Skin epidermis (tissue), 12 donors: ENCODE data around the gene TRIM5.
A peak's percentile ranks its signal among the peaks of the same experiment; 100 is the strongest.
"Not testable (repeated sequence)": the region's sequence is repeated elsewhere in the genome, so short reads cannot be mapped to it uniquely, and the experiment has no call there.

Source experiments
- H3K27ac ChIP-seq, 21 experiments: fragments of 200-600 bp; sonication (generic) in 11 of 21; one replicate each; pipeline ENCODE4 v1.5.0; 2020; ENCODE audit warnings: mild to moderate bottlenecking in 3 of 21, inconsistent platforms in 2 of 21, moderate library complexity in 2 of 21
- H3K4me3 ChIP-seq, 7 experiments: fragments of 200-600 bp; sonication (generic) in 2 of 7; one replicate each; pipeline ENCODE4 v1.5.0; 2020; ENCODE audit warnings: inconsistent platforms in 2 of 7, mild to moderate bottlenecking in 2 of 7, moderate library complexity in 1 of 7

Gene TRIM5

DNA sequence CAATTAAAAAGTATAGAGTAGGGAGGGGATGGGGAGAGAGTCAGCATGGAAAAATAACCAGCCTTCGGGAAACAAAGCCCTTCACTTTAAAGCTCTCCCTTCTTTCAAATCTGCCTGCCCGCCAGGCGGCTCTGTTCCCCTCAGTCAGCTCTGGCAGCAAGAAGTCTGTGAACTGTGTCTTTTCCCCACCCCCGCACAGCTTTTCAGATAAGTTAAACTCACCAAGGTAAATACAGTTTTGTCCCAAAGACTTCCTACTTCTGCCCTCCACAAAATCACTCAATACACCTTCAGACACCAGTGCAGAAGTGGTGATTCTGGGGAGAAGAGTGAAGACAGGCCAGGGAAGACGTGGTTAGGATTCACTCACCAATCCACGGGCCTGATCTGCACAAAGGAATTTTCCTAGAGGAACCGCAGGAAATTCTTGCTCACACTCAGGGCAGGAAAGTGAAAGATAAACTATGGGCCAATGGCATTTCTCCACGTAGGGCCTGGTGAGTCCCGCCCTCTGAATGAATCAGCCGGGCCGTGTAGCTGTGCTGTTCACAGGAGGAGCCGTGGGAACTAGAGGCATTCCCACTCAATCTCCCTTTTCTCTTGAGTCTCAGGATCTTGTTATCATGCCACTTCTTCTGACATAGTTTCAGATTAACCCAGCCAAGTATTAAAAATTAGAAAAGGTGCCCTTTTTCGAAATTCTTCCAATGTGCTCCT lies at the start of gene TRIM5:
Gene TRIM5, minus strand, starts transcription at position 429 of the 717 bp plus-strand sequence. CDS start 4,897 bp downstream, outside the sequence.
- Histone ChIP-seq H3K4me3 (peak within 1 kb of the TSS; percentile 21 to 49 (median 41)), H3K27ac (peak within 1 kb of the TSS; percentile 46 to 92 (median 87))

DNA sequence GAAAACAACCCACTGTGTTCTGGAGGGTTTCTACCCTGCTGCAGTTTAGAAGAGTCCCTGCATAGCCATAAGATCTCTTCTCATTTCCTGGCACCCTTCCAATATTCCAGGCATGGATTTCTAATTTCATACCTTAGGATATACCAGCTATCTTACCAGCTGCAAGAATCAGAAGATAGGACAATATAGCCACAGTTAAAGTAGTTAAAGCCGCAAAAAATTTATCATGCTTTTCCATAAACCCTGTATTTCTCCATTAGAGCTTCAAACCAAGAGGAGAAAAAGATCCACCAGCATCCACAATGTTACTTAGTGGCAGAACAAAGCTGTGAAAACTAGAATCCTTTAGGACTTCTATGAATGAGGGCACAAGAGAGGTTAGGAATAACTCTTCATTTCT lies 42.8 kb upstream of the TRIM5 start:
- Histone ChIP-seq H3K4me3 (no peak overlapping the region), H3K27ac (no peak overlapping the region)

DNA sequence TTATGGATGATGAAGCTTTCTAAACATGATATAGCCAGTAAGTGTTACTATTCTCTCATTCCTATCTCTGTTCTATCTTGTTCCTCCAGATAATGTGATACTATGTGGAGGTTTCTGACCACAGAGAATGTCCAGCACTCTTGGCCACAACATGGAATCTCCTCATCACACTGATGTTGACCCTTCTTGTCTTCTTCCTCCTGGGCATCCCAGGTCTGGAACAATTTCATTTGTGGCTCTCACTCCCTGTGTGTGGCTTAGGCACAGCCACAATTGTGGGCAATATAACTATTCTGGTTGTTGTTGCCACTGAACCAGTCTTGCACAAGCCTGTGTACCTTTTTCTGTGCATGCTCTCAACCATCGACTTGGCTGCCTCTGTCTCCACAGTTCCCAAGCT lies 41.5 kb upstream of the TRIM5 start:
- Histone ChIP-seq H3K4me3 (no peak overlapping the region), H3K27ac (no peak overlapping the region)

DNA sequence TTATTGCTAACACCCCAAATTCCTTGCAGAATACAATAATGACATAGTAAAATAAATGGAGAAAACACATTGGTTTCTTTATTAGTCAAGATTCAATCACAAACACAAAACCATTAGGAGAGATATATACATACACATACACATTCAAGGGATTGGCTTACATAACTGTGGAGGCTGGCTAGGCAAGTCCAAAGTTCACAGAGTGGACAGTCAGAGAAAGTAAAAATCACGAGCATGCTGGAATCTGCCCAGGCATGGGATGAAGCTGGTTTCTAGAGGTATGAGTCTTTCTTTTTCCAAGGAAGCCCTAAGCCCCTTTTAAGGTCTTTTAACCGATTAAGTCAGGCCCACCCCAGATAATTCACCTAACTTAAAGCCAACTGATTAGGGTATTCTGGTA lies 37.7 kb upstream of the TRIM5 start:
- Histone ChIP-seq H3K4me3 (no peak overlapping the region), H3K27ac (no peak overlapping the region)

- Histone ChIP-seq H3K4me3 (no peak overlapping the region), H3K27ac (no peak overlapping the region)
Observed at GRCh38 chr11:5719703-5720495, 35.0 kb upstream of the TRIM5 start.

DNA sequence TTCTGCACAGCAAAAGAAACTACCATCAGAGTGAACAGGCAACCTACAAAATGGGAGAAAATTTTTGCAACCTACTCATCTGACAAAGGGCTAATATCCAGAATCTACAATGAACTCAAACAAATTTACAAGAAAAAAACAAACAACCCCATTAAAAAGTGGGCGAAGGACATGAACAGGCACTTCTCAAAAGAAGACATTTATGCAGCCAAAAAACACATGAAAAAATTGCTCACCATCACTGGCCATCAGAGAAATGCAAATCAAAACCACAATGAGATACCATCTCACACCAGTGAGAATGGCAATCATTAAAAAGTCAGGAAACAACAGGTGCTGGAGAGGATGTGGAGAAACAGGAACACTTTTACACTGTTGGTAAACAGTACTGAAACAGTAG lies 31.6 kb upstream of the TRIM5 start:
- not testable (repeated sequence) for H3K4me3 ChIP-seq, H3K27ac ChIP-seq

DNA sequence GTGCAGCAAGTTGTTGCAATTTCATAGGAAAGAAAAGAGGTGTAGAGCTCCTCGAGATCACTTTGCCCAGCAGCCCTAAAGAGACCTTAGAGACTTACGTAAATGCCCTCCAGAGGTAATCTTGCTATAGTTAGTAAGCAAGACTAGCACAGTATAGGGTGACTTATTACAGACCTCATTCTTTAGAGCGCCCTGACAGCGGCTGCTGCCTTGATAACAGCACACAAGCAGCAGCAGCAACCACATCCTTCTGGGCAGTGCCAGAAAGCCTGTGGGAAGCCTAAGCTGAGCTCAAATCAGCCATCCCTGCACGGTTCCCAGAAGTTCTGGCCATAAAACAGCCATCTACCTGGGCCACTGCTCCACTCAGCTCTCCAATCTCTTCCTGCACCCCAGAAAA lies 28.8 kb upstream of the TRIM5 start:
- H3K27ac ChIP-seq, result no peak overlapping the region
- H3K4me3 ChIP-seq, result no peak overlapping the region

- no peak overlapping the region for H3K27ac ChIP-seq
- H3K4me3 ChIP-seq, result no peak overlapping the region
Observed at GRCh38 chr11:5712507-5712906, 27.6 kb upstream of the TRIM5 start.

- no peak overlapping the region for H3K4me3 ChIP-seq
- H3K27ac ChIP-seq, result no peak overlapping the region
Observed at GRCh38 chr11:5705688-5706087, 20.8 kb upstream of the TRIM5 start.

DNA sequence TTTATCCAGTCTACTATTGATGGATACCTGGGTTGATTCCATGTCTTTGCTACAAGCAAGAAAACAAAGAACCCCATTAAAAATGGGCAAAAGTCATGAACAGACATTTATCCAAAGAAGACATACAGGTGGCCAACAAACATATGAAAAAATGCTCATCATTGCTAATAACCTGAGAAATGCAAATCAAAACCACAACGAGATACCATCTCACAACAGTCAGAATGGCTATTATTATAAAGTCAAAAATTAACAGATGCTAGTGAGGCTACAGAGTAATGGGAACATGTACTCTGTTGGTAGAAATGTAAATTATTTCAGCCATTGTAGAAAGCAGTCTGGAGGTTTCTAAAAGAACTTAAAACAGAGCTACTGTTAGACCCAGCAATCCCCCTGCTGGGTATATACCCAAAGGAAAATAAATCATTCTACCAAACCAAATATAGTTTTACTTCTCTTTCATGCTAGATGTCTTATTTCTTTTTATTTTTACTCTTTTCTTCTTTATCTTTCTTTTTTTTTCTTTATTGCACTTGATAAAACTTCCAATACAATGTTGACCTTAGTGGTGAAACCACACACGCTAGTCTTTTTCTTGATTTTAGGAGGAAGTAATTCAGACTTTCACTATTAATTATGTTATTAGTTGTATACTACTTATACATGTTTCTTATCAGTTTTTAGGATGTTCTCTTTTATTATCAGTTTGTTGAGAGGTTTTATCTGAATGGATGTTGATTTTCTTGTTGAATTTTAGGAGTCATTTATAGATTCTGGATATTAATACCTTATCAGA lies 19.1 kb upstream of the TRIM5 start:
- Histone ChIP-seq H3K27ac (no peak overlapping the region), H3K4me3 (no peak overlapping the region)

DNA sequence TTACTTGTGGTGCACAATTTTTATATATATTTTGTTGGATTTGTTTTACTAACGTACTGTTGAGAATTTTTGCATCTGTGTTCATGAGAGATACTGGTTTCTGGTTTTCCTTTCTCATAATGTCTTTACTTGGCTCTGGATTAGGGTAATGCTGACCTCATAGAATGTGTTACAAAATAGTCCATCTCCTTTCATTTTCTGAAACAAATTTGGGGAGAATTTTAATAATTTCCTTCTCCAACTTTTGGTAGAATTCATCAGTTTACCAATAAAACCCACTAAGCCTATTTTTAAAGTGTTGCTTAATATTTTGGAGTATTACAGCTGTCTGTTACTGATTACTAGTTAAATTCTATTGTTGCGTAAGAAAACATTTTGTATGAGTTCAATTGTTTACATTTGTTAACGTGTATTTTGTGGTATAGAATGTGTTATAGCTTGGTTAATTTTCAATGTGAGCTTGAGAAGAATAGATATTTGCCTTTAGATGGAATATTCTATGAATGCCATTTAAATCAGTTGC lies 16.2 kb upstream of the TRIM5 start:
- no peak overlapping the region for H3K4me3 ChIP-seq
- H3K27ac ChIP-seq, result peak overlapping the region in 1 of 21 experiments; percentile 1

DNA sequence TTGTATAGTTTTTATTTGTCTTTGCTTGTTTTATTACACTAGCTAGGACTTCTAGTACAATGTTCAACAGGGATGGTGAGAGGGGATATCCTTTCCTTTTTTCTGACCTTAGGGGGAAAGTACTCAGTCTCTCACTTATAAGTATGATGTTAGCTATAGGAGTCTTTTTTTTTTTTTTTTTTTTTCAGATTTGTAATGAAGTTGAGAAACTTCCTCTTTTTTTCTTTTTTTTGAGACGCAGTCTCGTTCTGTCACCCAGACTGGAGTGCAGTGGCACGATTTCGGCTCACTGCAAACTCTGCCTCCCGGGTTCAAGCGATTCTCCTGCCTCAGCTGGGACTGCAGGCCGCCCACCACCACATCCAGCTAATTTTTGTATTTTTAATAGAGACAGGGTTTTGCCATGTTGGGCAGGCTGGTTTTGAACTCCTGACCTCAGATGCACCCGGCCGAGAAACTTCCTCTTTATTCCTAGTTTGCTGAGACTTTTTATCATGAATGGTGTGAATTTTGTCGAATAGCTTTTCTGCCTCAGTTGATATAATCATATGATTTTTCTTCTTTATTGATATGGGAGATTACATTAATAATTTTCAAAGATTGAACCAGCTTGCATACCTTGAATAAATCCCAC lies 15.7 kb upstream of the TRIM5 start:
- Histone ChIP-seq H3K4me3 (no peak overlapping the region), H3K27ac (peak overlapping the region in 1 of 21 experiments; percentile 1)

DNA sequence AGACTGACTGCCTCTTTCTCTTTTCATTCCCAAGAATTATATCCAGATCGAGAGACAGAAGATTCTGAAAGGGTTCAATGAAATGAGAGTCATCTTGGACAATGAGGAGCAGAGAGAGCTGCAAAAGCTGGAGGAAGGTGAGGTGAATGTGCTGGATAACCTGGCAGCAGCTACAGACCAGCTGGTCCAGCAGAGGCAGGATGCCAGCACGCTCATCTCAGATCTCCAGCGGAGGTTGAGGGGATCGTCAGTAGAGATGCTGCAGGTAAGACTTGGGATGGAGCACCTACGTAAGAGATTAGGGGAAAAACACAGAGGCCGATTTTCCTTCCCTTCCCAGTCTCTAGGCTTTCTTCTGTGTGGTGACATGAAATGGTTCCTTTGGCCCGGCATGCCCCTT lies 13.4 kb upstream of the TRIM5 start:
- Histone ChIP-seq H3K4me3 (no peak overlapping the region), H3K27ac (no peak overlapping the region)

- H3K4me3 ChIP-seq, result no peak overlapping the region
- no peak overlapping the region for H3K27ac ChIP-seq
Observed at GRCh38 chr11:5696210-5696609, 11.3 kb upstream of the TRIM5 start.

GRCh38 chr11:5695580-5695979 lies 10.7 kb upstream of the TRIM5 start:
- H3K4me3 ChIP-seq, result no peak overlapping the region
- no peak overlapping the region for H3K27ac ChIP-seq

- Histone ChIP-seq H3K4me3 (no peak overlapping the region), H3K27ac (no peak overlapping the region)
Observed at GRCh38 chr11:5694642-5695041, 9.8 kb upstream of the TRIM5 start.

GRCh38 chr11:5691964-5692361 lies 7.1 kb upstream of the TRIM5 start:
- Histone ChIP-seq H3K4me3 (peak overlapping the region in 6 of 7 experiments; percentile 39 to 53 (median 46)), H3K27ac (peak overlapping the region in 10 of 21 experiments; percentile 83 to 99 (median 92))

GRCh38 chr11:5691238-5691963 lies 6.5 kb upstream of the TRIM5 start:
- peak overlapping the region; percentile 26 to 53 (median 45) for H3K4me3 ChIP-seq

DNA sequence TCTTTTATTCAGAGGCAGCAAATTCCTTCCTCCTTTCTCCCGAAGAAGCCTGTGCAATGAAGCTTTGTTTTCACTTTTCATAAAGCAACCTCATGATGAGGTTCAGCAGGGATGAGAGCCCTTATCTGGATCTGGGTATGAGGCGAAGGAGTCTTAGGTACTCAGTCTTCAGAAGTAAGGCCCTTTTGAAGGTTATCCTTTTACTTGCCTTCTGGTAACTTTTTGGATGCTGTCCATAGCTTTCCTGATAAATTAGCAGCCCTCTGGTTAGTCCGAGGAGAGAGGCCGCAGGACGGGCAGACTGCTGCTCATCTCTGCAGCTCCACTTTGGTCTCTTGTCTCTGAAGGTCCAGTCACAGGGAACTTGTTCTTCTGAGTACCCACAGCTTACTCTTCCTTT lies 5.9 kb upstream of the TRIM5 start:
- Histone ChIP-seq H3K4me3 (peak overlapping the region; percentile 26 to 53 (median 45)), H3K27ac (peak overlapping the region; percentile 53 to 99 (median 85))

More at GRCh38 chr11:5691238-5691963, 6.5 kb upstream of the TRIM5 start:
- H3K27ac ChIP-seq, result peak overlapping the region in 20 of 21 experiments; percentile 53 to 99 (median 86)
